ENCODE results near the gene ZNF628. TPM values are rescaled to one million over a fixed set of nuclear protein-coding genes. Genes with fewer than 3 reads are reported as not detected.

The ZNF628 gene
- polyA plus RNA-seq, 3 donors = 0.50 to 3.1 TPM; not detected in 1

DNA sequence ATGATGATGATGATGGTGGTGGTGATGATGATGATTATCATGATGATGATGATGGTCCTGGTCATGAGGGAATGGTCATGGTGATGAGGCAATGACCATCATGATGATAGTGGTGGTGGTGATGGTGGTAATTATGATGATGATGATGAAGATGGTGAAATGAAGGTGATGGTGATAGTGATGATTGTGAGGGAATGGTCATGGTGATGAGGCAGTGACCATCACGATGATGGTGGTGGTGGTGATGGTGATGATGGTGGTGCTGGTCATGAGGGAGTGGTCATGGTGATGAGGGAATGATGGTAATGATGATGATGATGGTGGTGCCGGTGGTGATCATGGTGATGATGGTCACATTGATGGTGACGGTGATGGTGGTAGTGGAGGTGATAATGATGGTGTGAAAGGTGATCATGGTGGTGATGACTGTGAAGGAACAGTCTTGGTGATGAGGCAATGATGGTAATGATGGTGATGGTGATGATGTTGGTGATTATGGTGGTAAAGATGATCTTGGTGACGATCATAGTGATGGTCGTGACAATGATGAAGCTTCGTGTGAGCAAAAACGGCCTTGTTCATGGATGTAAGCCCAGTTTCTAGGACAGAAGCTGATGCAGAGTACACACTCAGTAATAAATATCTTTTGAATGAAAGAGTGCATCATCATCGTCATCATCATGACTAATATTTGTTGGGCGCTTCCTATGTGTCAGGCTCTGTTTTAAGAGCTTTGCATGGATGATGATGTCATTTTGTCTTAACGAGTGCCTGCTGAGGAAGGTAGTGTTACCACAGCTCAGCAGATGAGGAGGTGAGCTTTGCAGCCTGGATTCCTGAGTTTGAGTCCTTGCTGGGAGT lies 43.3 kb downstream of the ZNF628 start:
- H3K79me2 ChIP-seq (ENCODE audit: insufficient read depth, low read length) = no peaks in the 10 kb centered on the region

DNA sequence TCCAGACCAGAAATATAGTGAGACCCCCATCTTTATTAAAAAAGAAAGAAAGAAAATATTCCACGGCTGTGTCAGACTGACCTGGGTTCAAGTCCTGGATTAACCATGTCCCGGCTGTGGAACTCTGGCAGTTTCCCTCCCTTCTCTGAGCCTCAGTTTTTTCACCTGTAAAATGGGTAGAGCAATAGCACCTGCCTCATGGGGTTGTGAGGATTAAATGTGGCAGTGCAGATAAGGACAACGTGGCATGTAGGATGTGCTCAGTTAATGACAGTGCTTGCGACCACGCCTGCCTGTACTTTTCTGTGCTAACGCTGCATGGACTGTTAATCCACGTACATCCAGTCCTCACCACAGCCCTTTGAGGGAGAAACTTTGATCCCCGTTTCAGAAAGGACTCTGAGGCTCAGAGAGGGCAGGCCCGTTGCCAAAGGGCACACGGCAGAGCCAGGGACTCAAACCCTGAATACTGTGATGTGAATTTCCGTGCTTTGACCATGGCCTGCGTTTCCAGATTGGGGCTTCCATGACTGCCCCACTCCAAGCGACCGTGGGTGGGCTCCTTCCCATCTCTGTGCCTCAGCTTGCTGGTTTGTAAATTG lies 44.4 kb downstream of the ZNF628 start:
- Mint-ChIP-seq H3K9me3 (no peaks in the 10 kb centered on the region), H3K4me1 (peaks cover 3% of the 10 kb centered on the region), H3K36me3 (no peaks in the 10 kb centered on the region), H3K27ac (no peak overlapping the region), H3K4me3 (no peak overlapping the region), H3K27me3 (ENCODE audit: low read depth in 3 of 3) (peaks cover 1 to 4% (median 4%) of the 10 kb centered on the region in 3 donors)
- Histone ChIP-seq H3K36me3 (replicated peaks in 1 of 2; ENCODE audit: control insufficient read depth in 1 of 2, insufficient read depth in 2 of 2, low read length in 2 of 2) (no peaks in the 10 kb centered on the region), H3K4me1 (ENCODE audit: control insufficient read depth in 1 of 2, insufficient read depth in 2 of 2, low read length in 2 of 2) (peaks cover 4 to 11% of the 10 kb centered on the region in 2 donors), H3K4me2 (replicated peaks; ENCODE audit: extremely low read depth, low read length, poor library complexity, severe bottlenecking) (no peak overlapping the region), H3K4me3 (replicated peaks in 1 of 3; ENCODE audit: low read depth in 2 of 3, low read length in 3 of 3) (no peak overlapping the region), H3K9ac (ENCODE audit: insufficient read depth, low read length, poor library complexity, severe bottlenecking) (no peak overlapping the region), H3K9me3 (replicated peaks in 1 of 2; ENCODE audit: control insufficient read depth in 1 of 2, insufficient read depth in 1 of 2, low read length in 2 of 2) (no peaks in the 10 kb centered on the region), H2AFZ (ENCODE audit: insufficient read depth, low read depth, low read length, poor library complexity, severe bottlenecking) (no peak overlapping the region), H3K27ac (ENCODE audit: low read depth in 1 of 2, low read length in 2 of 2) (no peak overlapping the region), H3K27me3 (ENCODE audit: control insufficient read depth in 2 of 2, insufficient read depth in 2 of 2, low read length in 2 of 2) (no peaks in the 10 kb centered on the region), H4K20me1 (ENCODE audit: insufficient read depth, low read length) (no peaks in the 10 kb centered on the region), H3K79me2 (ENCODE audit: insufficient read depth, low read length) (no peaks in the 10 kb centered on the region)
- intact Hi-C loops (cut with micrococcal nuclease) = no loop called here
- WGBS (ENCODE audit: insufficient coverage) = 90% methylated on average over 9 of the region's 14 CpGs
- no peak for DNase-seq
- TF ChIP-seq, protein P1, sequence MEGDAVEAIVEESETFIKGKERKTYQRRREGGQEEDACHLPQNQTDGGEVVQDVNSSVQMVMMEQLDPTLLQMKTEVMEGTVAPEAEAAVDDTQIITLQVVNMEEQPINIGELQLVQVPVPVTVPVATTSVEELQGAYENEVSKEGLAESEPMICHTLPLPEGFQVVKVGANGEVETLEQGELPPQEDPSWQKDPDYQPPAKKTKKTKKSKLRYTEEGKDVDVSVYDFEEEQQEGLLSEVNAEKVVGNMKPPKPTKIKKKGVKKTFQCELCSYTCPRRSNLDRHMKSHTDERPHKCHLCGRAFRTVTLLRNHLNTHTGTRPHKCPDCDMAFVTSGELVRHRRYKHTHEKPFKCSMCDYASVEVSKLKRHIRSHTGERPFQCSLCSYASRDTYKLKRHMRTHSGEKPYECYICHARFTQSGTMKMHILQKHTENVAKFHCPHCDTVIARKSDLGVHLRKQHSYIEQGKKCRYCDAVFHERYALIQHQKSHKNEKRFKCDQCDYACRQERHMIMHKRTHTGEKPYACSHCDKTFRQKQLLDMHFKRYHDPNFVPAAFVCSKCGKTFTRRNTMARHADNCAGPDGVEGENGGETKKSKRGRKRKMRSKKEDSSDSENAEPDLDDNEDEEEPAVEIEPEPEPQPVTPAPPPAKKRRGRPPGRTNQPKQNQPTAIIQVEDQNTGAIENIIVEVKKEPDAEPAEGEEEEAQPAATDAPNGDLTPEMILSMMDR (IDR thresholded peaks at IDR 0.05) = no peak

More for the DNA sequence above, 43.3 kb downstream of the ZNF628 start:
- H3K27ac ChIP-seq (ENCODE audit: low read depth in 1 of 2, low read length in 2 of 2) = no peak overlapping the region
- peak; percentile 25 to 73 (median 31) for DNase-seq
- TF ChIP-seq, protein P1 (IDR thresholded peaks at IDR 0.05) = no peak
- no peak overlapping the region for H2AFZ ChIP-seq (ENCODE audit: insufficient read depth, low read depth, low read length, poor library complexity, severe bottlenecking)
- Mint-ChIP-seq H3K27ac (no peak overlapping the region), H3K36me3 (no peaks in the 10 kb centered on the region), H3K27me3 (ENCODE audit: low read depth in 3 of 3) (peaks cover 2 to 6% (median 4%) of the 10 kb centered on the region in 3 donors), H3K4me1 (peaks cover 3% of the 10 kb centered on the region), H3K9me3 (no peaks in the 10 kb centered on the region), H3K4me3 (no peak overlapping the region)
- intact Hi-C loops (cut with micrococcal nuclease) = loop anchor here (5.0 kb wide), 2 partner anchors 88 to 113 kb away; partner anchors contain the start of gene ZNF865 (in 1 of the 2)
- H4K20me1 ChIP-seq (ENCODE audit: insufficient read depth, low read length) = no peaks in the 10 kb centered on the region
- H3K27me3 ChIP-seq (ENCODE audit: control insufficient read depth in 2 of 2, insufficient read depth in 2 of 2, low read length in 2 of 2) = no peaks in the 10 kb centered on the region
- no peaks in the 10 kb centered on the region for H3K9me3 ChIP-seq (replicated peaks in 1 of 2; ENCODE audit: control insufficient read depth in 1 of 2, insufficient read depth in 1 of 2, low read length in 2 of 2)
- WGBS (ENCODE audit: insufficient coverage) = 88% methylated on average over 6 of the region's 10 CpGs
- no peak overlapping the region for H3K9ac ChIP-seq (ENCODE audit: insufficient read depth, low read length, poor library complexity, severe bottlenecking)
- H3K4me3 ChIP-seq (replicated peaks in 1 of 3; ENCODE audit: low read depth in 2 of 3, low read length in 3 of 3) = no peak overlapping the region
- H3K36me3 ChIP-seq (replicated peaks in 1 of 2; ENCODE audit: control insufficient read depth in 1 of 2, insufficient read depth in 2 of 2, low read length in 2 of 2) = no peaks in the 10 kb centered on the region
- no peak overlapping the region for H3K4me2 ChIP-seq (replicated peaks; ENCODE audit: extremely low read depth, low read length, poor library complexity, severe bottlenecking)
- peaks cover 4 to 11% of the 10 kb centered on the region in 2 donors for H3K4me1 ChIP-seq (ENCODE audit: control insufficient read depth in 1 of 2, insufficient read depth in 2 of 2, low read length in 2 of 2)
